Measurements from ENCODE around the gene TSC2.

DNA sequence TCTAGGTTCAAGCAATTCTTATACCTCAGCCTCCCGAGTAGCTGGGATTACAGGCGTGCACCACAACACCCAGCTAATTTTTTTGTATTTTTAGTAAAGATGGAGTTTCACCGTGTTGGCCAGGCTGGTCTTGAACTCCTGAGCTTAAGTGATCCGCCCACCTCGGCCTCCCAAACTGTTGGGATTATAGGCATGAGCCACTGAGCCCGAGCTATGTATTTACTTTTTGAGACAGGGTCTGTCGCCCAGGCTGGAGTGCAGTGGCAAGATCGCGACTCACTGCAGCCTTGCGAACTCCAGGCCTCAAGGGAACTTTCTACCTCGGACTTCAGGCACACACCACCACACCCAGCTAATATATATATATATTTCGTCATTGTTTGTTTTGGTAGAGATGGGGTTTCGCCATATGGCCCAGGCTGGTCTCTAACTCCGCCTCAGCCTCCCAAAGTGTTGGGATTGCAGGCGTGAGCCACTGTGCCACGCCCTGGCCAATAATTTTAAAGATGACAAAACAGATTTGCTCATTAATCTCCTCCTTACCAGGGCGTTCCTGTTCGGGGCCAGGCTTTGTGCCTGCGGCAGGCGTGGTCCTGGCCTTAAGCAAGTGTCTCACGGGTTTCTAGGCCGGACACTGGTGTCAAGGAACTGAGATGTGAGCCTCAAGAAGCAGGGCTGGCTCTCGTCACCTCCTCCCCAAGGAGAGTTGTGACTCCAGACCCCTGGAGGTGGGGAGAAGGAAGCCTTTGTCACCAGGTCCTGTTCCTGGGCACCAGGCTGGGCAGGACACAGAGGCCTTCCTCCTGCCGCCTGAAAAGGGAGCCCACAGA, 32.5 kb upstream of the TSC2 start:
- no peak for TF ChIP-seq POLR2AphosphoS5 (IDR thresholded peaks at IDR 0.05; ENCODE audit: low read depth, low read length)
- TF ChIP-seq POLR2A (IDR thresholded peaks at IDR 0.05; ENCODE audit: low read depth, low read length), result no peak
- TF ChIP-seq POU2F2 (IDR thresholded peaks at IDR 0.05; ENCODE audit: low read depth, low read length), result no peak
- no peak for TF ChIP-seq SPI1 (IDR thresholded peaks at IDR 0.05; ENCODE audit: low read depth, low read length)
- TF ChIP-seq TAF1 (IDR thresholded peaks at IDR 0.05; ENCODE audit: low read depth, low read length), result no peak
